Measurements from ENCODE around the gene PCDHGB4.
A peak's percentile ranks its signal among the peaks of the same experiment; 100 is the strongest.

DNA sequence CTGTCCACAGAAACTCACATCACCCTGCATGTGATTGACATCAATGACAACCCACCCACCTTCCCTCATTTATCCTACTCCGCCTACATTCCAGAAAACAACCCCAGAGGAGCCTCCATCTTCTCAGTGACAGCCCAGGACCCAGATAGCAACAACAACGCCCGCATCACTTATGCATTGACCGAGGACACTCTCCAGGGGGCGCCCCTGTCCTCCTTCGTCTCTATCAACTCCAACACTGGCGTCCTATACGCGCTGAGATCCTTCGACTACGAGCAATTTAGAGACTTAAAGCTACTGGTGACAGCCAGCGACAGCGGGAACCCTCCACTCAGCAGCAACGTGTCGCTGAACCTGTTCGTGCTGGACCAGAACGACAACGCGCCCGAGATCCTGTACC, 42.2 kb upstream of the PCDHGB4 start:
- TF ChIP-seq, protein P1, sequence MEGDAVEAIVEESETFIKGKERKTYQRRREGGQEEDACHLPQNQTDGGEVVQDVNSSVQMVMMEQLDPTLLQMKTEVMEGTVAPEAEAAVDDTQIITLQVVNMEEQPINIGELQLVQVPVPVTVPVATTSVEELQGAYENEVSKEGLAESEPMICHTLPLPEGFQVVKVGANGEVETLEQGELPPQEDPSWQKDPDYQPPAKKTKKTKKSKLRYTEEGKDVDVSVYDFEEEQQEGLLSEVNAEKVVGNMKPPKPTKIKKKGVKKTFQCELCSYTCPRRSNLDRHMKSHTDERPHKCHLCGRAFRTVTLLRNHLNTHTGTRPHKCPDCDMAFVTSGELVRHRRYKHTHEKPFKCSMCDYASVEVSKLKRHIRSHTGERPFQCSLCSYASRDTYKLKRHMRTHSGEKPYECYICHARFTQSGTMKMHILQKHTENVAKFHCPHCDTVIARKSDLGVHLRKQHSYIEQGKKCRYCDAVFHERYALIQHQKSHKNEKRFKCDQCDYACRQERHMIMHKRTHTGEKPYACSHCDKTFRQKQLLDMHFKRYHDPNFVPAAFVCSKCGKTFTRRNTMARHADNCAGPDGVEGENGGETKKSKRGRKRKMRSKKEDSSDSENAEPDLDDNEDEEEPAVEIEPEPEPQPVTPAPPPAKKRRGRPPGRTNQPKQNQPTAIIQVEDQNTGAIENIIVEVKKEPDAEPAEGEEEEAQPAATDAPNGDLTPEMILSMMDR (conservative IDR thresholded peaks at IDR 0.05; ENCODE audit: low read length): peak; percentile 53
- TF ChIP-seq EZH2phosphoT487 (IDR thresholded peaks at IDR 0.05; ENCODE audit: borderline replicate concordance, low read depth, low read length): no peak
